Epithelial cell of proximal tubule (primary cell): ENCODE data around the gene ASTN2. TPM values are rescaled to one million over a fixed set of nuclear protein-coding genes. Genes with fewer than 3 reads are reported as not detected.

ENCODE experiments used
- DNase-seq: peaks from one replicate; pipeline ENCODE4 v3.0.0-alpha.2; 2011; ENCODE audit warnings: low read depth
- H3K4me3 ChIP-seq: 2 replicates; pipeline ENCODE4 v1.5.1; 2011; ENCODE audit warnings: low read depth, mild to moderate bottlenecking, low read length
- CTCF ChIP-seq: conservative IDR thresholded peaks from 2 replicates; pipeline ENCODE4 v1.5.1; 2012; ENCODE audit warnings: low read depth, mild to moderate bottlenecking, low read length
- total RNA-seq: library from RNA; depleted of rRNA; stranded (reverse); fragments of >200 nt; gene quantifications from 2 replicates; pipeline ENCODE4 v1.2.3, GENCODE V29; 2015

Gene ASTN2
- total RNA-seq, 1 donor from 2014 or later = 4.4 TPM

DNA sequence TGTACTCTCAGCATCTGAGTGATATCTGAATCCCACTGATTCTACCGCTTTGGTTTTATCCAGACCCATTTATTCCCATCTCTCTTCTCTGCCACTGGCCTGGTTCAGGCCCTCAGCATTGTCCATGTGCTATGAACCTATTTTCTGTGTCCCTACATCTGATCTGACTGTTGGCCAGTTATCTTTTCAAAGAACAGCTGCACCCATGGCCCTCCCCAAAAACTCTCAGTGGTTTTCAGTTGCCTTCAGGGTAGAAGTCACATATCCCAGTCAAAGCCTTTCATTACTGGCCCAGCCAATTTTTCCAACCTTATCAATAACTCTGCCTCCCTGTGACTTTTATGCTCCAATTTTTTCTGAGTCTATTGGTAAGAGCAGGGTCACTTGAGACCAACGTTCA, 430.7 kb downstream of the ASTN2 start:
- TF ChIP-seq CTCF = no peak
- no peak overlapping the region for H3K4me3 ChIP-seq
- DNase-seq = no peak

DNA sequence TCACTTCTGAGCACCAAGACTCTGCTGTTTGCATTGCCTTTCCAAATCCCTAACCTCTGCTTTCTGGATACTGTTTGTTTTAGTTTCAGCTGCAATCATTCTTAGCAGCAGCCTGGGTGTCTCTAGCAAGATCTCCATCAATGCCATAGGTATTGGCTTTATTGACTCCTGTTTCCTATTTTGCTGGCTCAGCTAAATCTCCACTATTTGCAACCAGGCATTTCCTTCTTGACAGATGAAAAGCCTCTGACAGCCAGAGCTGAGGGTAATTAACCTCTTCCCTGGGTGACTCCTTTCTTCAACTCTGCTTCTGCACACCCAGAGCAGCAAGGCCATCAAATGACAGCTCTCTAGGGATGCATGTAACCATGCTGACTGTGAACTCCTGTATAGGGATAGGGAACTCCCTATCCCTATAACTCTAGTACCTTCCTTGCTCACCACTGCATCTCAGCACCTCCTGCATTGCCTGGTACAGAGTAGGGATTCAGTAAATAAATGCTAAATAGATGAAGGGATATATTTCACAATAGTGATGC, 434.2 kb downstream of the ASTN2 start:
- no peak overlapping the region for H3K4me3 ChIP-seq
- no peak for DNase-seq
- TF ChIP-seq CTCF = no peak

GRCh38 chr9:116979456-116979855, 435.4 kb downstream of the ASTN2 start:
- peak; percentile 63 for DNase-seq
- H3K4me3 ChIP-seq = peak overlapping the region; percentile 43
- no peak for TF ChIP-seq CTCF

DNA sequence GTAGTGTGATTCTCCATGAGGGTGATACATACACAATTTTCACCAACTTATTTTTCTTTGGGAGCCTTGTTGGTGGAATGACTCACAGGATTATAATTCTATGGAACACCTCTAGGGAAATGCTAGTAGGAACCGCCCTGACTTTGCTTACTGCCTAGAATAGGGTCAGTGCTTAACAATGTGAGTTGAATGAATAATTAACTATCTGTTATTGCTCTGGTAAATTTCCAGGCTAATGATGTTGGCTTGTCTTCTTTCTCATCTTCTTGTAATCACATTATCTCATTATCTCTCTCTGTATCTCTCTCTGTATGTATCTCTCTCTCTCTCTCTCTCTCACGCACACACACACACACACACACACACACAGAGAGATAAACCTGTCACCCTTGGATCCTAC, 436.7 kb downstream of the ASTN2 start:
- TF ChIP-seq CTCF = no peak
- peak; percentile 83 for DNase-seq
- peak overlapping the region; percentile 43 for H3K4me3 ChIP-seq

- no peak overlapping the region for H3K4me3 ChIP-seq
- no peak for TF ChIP-seq CTCF
- no peak for DNase-seq
Observed at GRCh38 chr9:116975126-116975525, 439.7 kb downstream of the ASTN2 start.

GRCh38 chr9:116966199-116966598, 448.7 kb downstream of the ASTN2 start:
- TF ChIP-seq CTCF = no peak
- no peak overlapping the region for H3K4me3 ChIP-seq
- no peak for DNase-seq

DNA sequence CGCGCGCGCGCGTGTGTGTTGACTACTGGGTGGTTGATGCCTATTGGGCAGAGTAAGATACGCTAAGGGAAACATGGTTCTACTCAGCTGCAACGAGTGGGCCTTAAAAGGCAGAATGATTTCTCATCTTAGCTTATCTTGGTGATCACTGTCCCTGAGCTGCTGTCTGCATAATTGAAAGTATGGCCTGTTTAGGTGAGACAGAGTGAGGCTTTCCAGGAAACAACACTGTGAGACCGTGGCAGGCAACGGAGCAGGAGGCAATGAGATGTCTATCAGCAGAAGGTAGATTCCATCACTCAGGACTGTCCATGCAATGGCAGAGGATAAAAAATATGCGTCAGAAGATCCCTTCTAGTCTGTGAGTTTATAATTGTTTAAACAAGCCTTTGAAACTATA, 450.6 kb downstream of the ASTN2 start:
- TF ChIP-seq CTCF = no peak
- no peak overlapping the region for H3K4me3 ChIP-seq

More for the DNA sequence above, 450.6 kb downstream of the ASTN2 start:
- DNase-seq = no peak
